Stimulated activated CD4-positive, alpha-beta T cell treated with anti-CD3 and anti-CD28 coated beads, TNF-alpha, amount 100 ng/mL, for 48 hours (primary cell): ENCODE results near the gene CCDC174.
"Not testable (repeated sequence)": the region's sequence is repeated elsewhere in the genome, so short reads cannot be mapped to it uniquely, and the experiment has no call there.

Source experiments
- DNase-seq, 3 donors: peaks; one replicate each; pipeline ENCODE4 v3.0.0-alpha.2; 2020; ENCODE audit warnings: low read depth in 3 of 3

The CCDC174 gene

GRCh38 chr3:14652360-14652907, 872 bp downstream of the CCDC174 start:
- not testable (repeated sequence) for DNase-seq

DNA sequence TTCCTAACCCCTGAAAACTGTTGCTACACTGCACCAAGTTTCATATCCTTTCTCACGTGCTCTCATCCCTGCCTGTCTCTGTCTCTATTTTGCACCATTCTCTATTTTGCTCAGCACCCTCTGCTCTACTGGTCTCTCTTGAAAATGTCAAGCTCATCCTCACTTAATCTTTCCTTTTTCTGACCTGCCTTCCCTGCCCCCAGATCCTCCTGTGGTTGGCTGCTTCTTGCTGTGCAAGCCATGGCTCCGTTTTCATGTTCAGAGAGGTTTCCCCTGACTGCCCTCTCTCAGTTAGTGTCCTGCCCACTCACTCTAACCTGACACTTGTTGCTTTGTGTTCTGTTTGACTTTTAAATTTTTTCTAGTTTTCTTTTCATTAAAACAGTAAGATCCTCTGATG, 6.0 kb downstream of the CCDC174 start:
- DNase-seq = no peak

DNA sequence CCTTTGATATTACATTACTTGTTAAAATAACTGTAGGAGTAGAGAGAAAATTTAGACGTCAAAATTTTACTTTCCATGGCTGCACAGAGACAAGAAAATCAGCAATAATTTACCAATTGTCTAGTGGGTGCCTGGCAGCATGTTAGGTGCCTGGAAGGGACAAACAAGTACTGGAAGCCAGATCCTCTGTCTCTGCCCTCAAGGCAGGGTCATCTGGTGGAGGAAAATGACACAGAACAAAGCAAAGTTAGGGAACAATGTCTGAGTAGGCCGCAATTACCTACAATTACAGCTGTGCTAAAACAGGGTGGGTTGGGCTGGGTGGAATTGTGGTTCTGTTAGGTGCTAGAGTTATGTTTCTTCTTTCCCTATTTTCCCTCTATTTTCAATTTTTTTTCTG, 7.4 kb downstream of the CCDC174 start:
- DNase-seq = no peak

DNA sequence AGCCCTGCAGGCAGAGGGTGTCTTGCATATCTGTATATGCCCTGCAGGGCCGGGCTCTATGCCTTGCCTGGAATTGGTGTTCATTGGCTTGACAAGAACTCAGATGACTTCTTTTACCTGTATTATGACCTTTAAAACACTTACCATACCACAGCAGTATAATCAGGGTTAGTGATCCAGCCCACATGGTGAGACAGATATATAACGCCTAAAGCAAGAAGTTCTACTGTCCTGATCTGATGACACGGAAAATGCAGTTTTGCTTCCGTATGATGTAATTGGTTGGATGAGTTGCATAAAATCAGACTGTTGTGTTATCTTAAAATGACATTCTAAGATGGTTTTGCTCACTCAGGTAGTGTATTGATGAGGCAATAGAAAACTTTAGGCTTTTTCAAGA, 9.4 kb downstream of the CCDC174 start:
- no peak for DNase-seq

GRCh38 chr3:14663396-14664135, 12.0 kb downstream of the CCDC174 start:
- DNase-seq = no peak

- no peak for DNase-seq
These were observed 12.6 kb downstream of the CCDC174 start for GRCh38 chr3:14664170-14664569.

GRCh38 chr3:14672588-14672987, 21.0 kb downstream of the CCDC174 start:
- no peak for DNase-seq

GRCh38 chr3:14674841-14675240, 23.3 kb downstream of the CCDC174 start, which contains the start of gene C3orf20:
Gene C3orf20, plus strand, starts transcription at chr3:14675141. Its CDS starts 7,573 bp downstream, at chr3:14682714.
- DNase-seq = no peak

DNA sequence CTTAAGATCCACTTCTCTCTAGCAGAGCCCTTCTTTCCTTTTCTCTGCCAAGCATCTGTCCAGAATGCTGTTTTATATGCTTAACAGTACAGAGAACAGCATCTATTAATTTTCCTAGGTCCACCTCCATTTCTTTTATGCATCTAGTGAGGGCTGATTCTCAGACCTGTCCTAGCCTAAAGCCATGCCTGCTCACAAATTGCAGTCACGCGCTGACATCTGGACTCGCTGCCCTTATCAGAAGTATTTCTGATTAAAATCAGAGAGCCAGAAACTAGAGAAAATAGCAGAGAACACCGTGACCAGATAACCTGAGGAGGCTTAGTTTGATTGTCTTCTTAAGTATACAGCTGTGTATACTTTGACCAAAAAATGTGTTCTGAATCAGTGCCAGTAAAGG, 25.3 kb downstream of the CCDC174 start:
- DNase-seq = no peak

GRCh38 chr3:14678015-14678503, 26.5 kb downstream of the CCDC174 start:
- DNase-seq = no peak

DNA sequence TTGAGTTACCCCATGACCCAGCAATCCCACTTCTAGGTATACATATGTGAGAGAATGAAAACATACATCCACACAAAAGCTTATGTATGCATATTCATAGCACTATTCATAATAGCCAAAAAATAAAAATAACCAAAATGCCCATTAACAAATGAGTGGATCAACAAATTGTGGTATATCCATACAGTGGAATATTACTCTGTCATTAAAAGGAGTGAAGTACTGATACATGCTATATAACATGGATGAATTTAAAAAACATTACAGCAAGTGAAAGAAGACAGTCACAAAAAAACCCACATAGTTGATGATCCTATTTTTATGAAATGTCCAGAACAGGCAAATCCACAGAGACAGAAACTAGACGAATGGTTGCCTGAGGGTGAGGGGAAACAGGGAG, 28.6 kb downstream of the CCDC174 start:
- no peak for DNase-seq

DNA sequence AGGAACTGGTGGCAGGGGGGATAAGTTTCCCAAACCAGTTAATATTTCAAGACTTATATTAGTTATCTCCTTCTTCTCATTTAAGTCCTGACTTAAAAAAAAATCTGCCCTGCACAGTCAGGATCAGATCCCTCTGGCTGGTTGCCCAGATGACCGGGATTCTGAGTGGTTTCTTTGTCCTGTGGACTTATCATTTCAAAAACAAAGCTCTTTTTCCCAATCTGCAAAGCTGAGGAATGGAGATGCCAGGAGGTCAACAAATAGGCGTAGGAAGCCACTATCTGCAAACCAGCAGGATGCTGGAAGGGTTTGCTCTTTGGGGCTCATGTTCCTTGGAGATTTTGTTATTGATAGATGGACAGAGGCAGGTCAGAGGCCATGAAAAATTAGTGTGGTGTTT, 29.2 kb downstream of the CCDC174 start:
- no peak for DNase-seq

DNA sequence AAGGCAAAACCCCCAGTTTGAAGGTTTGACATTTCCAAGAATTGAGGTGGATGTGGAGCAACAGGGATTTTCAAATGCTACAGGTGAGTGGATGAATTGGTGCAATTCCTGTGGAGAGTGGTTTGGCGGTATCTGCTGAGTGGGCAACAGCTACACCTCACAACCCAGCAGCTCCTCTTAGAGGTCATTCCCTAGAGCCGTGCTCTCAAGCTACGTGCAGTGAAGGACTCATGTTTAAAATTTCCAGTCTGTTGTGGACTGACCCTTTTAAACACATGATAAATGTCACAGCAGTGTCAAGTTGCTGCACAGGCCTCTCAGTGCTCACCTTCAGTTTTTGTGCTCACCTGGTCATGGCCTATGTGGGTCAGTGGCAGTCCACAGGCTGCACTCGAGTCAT, 32.9 kb downstream of the CCDC174 start:
- no peak for DNase-seq

DNA sequence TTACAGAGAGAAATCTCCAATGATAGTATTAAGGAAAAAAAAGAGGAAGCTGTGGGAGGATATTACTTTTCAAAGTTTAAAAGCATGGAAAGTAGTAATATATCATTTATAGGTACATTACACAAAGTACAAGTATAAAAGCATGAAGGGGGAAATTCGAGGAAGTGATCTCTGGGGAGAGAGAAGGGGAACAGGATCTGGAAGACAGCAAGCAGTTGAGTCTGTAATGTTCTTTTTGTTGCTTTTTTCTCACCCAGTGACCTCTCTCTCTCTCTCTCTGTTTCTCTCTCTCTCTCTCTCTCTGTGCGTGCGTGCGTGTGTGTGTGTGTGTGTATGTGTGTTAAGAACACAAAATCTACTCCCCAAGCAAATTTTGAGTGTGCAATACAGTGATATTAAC, 33.6 kb downstream of the CCDC174 start:
- DNase-seq = no peak

GRCh38 chr3:14687360-14687759, 35.8 kb downstream of the CCDC174 start:
- DNase-seq = no peak

DNA sequence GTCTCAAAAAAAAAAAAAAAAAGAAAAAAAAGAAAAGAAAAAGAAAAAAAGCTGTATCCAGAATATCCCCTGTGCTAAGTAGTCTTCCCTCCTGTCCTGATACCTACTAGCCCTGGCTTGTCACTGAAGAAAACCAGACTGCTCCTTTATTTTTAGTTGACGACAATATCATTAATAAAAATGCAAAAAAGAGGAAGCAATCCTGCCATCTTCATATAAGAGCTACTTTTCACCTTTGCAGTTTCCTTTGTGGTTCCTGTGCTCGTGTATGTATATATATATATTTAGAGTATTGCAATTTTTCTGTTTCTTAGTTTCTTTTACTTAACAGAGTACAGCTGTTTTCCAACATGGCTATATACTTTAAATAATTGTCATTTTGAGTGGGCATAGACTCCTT, 37.0 kb downstream of the CCDC174 start:
- no peak for DNase-seq

GRCh38 chr3:14689247-14689980, 37.9 kb downstream of the CCDC174 start:
- DNase-seq = no peak

DNA sequence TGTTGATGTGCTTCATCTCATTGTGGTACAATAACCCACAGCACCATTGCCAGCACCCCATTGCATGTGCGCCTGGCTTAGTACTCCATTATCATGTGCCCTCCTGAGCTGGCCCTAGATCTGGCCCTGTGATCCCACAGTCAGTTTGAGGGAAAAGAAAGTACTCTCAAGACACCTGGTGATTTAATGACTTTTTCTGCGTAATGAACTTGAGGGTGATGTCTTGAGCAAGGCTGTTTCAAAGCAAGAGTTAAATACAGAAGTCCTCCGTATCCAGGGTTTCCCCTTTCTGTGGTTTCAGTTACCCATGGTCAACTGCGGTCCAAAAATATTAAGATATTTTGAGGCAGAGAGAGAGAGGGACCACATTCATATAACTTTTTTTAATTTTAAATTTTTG, 39.7 kb downstream of the CCDC174 start:
- no peak for DNase-seq

DNA sequence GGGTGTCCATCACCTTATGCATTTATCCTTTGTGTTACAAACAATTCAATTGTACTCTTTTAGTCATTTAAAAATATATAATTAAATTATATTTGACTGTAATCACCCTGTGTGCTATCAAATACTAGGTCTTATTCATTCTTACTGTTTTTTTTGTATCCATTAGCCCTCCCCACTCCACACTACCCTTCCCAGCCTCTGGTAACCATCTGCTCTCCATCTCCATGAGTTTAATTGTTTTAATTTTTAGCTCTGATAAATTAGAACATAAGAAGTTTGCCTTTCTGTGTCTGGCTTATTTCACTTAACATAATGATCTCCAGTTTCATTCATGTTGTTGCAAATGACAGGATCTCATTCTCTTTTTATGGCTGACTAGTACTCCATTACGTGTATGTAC, 40.2 kb downstream of the CCDC174 start:
- DNase-seq = no peak

- DNase-seq = no peak
These were observed 47.2 kb downstream of the CCDC174 start for GRCh38 chr3:14698601-14699244.

- DNase-seq = no peak
These were observed 48.1 kb downstream of the CCDC174 start for GRCh38 chr3:14699643-14700042.

- DNase-seq = no peak
These were observed 49.3 kb downstream of the CCDC174 start for GRCh38 chr3:14700891-14701290.
